ENCODE measurements around the gene CTNNBL1.

DNA sequence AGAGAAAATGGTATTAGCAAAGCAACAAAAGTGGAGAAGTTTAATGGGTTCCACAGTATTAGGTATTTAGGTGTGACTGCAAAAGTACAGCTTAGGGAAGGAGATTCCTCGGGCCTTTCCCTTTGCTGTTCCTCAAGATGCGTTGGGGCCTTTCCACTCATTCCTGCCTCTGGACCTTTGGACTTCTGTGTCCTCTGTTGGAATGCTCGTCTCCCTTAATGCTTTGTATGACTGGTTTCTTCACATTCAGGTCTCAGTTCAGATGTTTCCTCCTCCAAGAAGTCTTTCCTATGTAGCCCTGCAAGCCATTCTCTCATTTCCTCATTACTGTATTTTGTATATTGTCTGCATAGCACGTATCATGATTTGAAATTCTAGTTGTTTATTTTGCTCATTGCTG lies 39.6 kb downstream of the CTNNBL1 start:
- TF ChIP-seq POLR2AphosphoS5 (IDR thresholded peaks at IDR 0.05; ENCODE audit: low read depth) (no peak), CREB1 (CRISPR knock-in tag; IDR thresholded peaks at IDR 0.05; ENCODE audit: low read depth) (no peak), CTCF (conservative IDR thresholded peaks at IDR 0.05; ENCODE audit: low read depth in 2 of 2) (no peak), JUNB (IDR thresholded peaks at IDR 0.05; ENCODE audit: unreplicated experiment) (no peak), EZH2phosphoT487 (IDR thresholded peaks at IDR 0.05; ENCODE audit: unreplicated experiment) (no peak)

Data from GM23338 (cell line).